AG04449 (cell line): ENCODE data around the gene DLGAP1.

Experiments used
- CTCF ChIA-PET: fragments of 350-600 bp; formaldehyde crosslinking; extraction: SDS; loops from one replicate; lab custom pipeline; 2021; ENCODE audit warnings: antibody characterized with exemption; lab: Yijun Ruan, JAX
- POLR2A ChIA-PET: fragments of 400-600, 350-600 bp; formaldehyde crosslinking; extraction: SDS; loops from one replicate; lab custom pipeline; 2020; ENCODE audit warnings: antibody characterized with exemption, inconsistent platforms; lab: Yijun Ruan, JAX
- DNase-seq: peaks from one replicate; pipeline ENCODE4 v3.0.0-alpha.2; 2010; ENCODE audit warnings: low read depth, low spot score
- H3K4me3 ChIP-seq: 2 replicates; pipeline ENCODE4 v1.5.1; 2011; ENCODE audit warnings: low read depth, mild to moderate bottlenecking, control low read depth, low read length
- TF ChIP-seq, protein P1 (sequence below): IDR thresholded peaks from one replicate; pipeline ENCODE4 v1.5.1; 2011; ENCODE audit warnings: mild to moderate bottlenecking, moderate library complexity, low read length, control low read depth, inconsistent platforms; ENCODE audit not compliant: insufficient read depth; ENCODE audit errors: missing control alignments

Gene DLGAP1

DNA sequence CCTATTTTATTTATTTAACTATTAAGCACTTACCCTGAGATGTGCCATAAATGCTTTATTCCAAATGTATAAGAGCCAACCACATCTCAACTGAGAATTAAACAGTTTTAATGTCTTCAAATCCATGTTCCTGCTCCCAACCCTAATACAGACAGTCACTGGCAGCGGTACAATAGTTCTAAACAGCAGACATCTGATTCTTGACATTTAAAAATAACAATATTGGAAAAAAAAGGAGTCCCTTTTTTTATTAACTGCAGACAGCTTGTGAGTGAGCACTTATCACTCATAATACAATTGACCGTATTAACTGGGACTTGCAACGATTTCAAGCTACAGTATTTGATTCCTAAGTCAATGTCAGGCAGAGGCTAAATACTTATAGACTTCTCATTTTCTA, 580.5 kb downstream of the DLGAP1 start:
- ChIA-PET POLR2A (no interaction called here), CTCF (interaction anchor here (2.0 to 3.6 kb wide), 3 partner anchors 104 to 124 kb away, joined by 6 to 25 read pairs (median 24); no protein-coding TSS in a partner anchor)
- no peak for DNase-seq
- TF ChIP-seq, protein P1, sequence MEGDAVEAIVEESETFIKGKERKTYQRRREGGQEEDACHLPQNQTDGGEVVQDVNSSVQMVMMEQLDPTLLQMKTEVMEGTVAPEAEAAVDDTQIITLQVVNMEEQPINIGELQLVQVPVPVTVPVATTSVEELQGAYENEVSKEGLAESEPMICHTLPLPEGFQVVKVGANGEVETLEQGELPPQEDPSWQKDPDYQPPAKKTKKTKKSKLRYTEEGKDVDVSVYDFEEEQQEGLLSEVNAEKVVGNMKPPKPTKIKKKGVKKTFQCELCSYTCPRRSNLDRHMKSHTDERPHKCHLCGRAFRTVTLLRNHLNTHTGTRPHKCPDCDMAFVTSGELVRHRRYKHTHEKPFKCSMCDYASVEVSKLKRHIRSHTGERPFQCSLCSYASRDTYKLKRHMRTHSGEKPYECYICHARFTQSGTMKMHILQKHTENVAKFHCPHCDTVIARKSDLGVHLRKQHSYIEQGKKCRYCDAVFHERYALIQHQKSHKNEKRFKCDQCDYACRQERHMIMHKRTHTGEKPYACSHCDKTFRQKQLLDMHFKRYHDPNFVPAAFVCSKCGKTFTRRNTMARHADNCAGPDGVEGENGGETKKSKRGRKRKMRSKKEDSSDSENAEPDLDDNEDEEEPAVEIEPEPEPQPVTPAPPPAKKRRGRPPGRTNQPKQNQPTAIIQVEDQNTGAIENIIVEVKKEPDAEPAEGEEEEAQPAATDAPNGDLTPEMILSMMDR, result no peak
- no peak overlapping the region for H3K4me3 ChIP-seq

DNA sequence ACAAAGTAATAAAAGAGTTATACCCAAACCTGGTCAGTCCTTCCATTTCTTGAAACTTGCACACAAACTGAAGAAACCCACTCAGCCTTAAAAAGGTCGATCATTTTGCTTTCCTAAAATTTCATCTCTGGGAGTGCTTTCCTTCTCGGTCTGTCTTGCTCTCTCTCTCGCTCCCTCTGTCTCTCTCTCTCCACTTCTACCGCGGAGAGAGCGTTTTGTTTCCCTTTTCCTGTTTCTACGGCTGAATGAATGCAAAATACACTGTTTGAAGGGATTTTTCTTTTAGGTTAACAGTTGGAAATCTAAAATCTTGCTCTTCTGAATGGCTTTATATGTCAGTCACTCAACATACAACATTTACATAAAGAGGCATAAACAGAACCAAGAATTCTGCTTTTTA, 581.0 kb downstream of the DLGAP1 start:
- ChIA-PET POLR2A (no interaction called here), CTCF (interaction anchor here (2.0 to 3.6 kb wide), 3 partner anchors 103 to 124 kb away, joined by 6 to 25 read pairs (median 24); no protein-coding TSS in a partner anchor)
- TF ChIP-seq, protein P1, result no peak
- no peak overlapping the region for H3K4me3 ChIP-seq
- DNase-seq, result no peak

DNA sequence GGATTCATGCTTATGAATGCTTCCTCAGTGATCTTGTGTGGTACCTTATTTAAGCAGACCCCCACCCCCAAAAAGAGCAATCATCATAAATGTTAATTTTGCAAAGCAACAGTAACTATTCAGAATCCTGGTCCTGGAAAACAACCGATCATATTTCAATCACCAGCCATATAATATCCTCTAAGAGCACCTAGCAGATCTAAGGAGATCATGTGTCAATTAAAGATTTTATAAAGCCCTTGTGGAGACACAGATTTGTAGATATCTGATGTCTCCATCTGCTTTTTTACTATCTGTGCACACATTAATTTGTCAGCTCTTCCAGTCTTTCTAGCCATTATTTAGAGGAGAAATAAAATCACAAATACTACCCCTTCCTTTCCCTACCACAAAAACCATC, 581.4 kb downstream of the DLGAP1 start:
- DNase-seq, result no peak
- no peak overlapping the region for H3K4me3 ChIP-seq
- ChIA-PET POLR2A (no interaction called here), CTCF (interaction anchor here (3.2 to 3.6 kb wide), 2 partner anchors 103 to 121 kb away, joined by 24 to 25 read pairs; no protein-coding TSS in a partner anchor)
- TF ChIP-seq, protein P1, result no peak

DNA sequence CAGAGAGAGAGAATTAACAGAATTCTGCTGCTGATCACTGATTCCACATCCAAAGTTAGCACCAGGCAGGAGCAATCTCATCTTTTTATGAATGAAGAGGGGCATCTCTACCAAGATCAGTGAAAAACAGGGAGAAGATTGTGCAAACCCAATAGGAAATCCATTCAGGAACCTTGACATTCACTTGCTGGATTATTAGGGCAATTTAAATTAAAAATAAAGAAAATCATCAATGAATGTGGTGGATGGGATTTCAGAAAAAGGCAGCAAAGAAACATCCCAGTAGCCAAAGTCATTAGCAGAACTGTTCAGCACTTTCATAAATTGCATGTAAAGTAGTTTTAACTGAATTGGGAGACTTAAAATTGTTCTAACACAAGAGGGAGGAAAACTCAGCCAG, 581.9 kb downstream of the DLGAP1 start:
- ChIA-PET POLR2A (no interaction called here), CTCF (interaction anchor here (3.6 kb wide), 1 partner anchor 121 kb away, joined by 25 read pairs; no protein-coding TSS in a partner anchor)
- TF ChIP-seq, protein P1, result no peak
- DNase-seq, result no peak
- H3K4me3 ChIP-seq, result no peak overlapping the region

DNA sequence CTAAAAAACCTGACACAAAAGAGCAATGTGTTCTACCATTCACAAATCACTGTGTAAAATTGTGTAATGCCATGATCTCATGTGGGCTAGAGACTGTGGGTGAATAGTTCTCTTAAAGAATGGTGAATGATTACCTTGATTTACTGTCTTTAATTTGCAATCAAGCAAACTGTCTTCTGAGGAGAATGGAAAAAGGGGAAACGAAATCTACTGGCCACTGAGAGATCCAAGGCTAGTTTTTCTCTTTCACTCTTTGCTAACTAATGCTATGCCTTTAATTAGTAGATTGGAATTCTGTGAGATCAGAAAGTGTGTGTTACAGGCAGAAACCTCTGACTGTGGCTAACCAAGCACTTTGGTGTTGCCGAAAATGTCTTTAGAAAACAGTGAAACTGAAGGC, 582.5 kb downstream of the DLGAP1 start:
- CTCF ChIA-PET, result no interaction called here
- DNase-seq, result no peak
- TF ChIP-seq, protein P1, result no peak
- POLR2A ChIA-PET, result no interaction called here
- H3K4me3 ChIP-seq, result no peak overlapping the region

DNA sequence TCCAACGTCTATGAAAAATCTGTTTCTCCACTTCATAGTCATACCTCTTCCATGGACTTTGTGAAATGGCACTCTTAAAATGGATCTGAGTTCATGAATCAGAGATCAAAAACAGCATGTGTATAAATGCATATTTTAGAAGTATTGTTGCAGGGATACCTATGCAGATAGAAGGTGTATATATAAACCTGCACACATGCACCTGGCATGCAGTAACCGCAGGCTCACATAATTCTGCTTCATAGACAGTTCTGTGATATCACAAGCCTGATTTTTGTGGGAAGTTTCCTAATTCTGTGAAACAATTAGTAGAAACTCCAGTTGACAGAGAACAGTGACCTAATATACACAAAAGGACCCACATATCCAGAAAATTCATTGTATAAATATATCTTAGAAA, 583.4 kb downstream of the DLGAP1 start:
- no peak overlapping the region for H3K4me3 ChIP-seq
- DNase-seq, result no peak
- POLR2A ChIA-PET, result no interaction called here
- CTCF ChIA-PET, result interaction anchor here (2.4 to 6.2 kb wide), 5 partner anchors 10 to 101 kb away, joined by 10 to 237 read pairs (median 11); no protein-coding TSS in a partner anchor
- TF ChIP-seq, protein P1, result no peak
